PC-3 (cell line): ENCODE data around the gene LAG3.

Source experiments
- CTCF ChIP-seq: fragments of 300-600 bp; sonication (generic); conservative IDR thresholded peaks from 2 replicates; pipeline ENCODE4 v1.5.1; 2017; ENCODE audit warnings: antibody characterized with exemption, low read depth, mild to moderate bottlenecking, low read length
- EZH2phosphoT487 ChIP-seq: fragments of 300-600 bp; sonication (generic); IDR thresholded peaks from 2 replicates; pipeline ENCODE4 v1.6.1; 2018; ENCODE audit warnings: mild to moderate bottlenecking, antibody characterized with exemption, low read length, borderline replicate concordance

GRCh38 chr12:6824085-6824775 is 51.9 kb downstream of the LAG3 start:
- TF ChIP-seq CTCF = no peak
- no peak for TF ChIP-seq EZH2phosphoT487
